ENCODE measurements around the gene BLMH.
"Not testable (repeated sequence)": the region's sequence is repeated elsewhere in the genome, so short reads cannot be mapped to it uniquely, and the experiment has no call there.

The BLMH gene

DNA sequence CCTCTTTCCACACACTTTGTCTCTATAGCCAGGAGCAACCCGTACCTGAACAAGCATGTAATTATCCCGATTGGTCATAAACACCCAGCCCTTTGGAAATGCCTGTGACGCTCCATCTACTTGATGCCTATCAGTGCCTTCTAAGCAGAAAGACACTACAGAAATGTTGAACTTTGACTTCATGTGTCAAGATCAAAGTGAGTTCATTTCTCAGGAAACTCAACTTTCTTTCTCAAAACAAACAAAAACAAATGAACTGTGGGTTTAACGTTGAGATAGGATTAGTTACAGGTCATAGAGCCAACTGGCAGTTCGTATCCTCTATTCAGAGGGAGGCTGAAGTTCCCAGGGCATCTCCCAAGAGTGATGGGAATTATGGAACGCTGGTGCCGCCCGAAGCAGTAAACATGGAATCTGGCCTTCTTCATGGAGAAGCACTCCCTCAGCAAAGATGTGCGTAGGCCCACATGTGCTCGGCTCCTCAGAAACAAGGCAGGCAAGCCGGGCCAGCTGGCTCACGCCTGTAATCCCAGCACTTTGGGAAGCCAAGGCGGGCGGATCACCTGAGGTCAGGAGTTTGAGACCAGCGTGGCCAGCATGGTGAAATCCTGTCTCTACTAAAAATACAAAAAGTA, 65.7 kb downstream of the BLMH start:
- DNase-seq, result no peak

DNA sequence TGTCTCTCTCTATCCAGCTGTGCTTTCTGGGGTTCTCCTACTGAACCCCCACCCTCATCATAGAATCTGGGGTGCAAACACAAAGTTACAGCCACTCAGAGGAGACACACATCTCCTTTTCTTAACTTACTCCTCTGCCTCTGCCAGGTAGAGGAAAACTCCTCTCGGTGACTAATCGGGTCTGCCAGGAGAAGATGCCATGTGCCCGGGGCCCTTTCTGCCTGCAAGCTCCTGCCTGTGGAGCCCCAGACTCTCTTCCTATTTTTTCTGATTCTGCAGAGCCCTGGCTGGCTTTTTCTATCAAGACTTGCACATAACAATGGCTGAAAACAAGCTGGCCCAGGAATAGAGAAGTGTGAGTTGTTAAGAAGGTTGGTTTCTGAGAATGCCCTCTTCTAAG, 66.6 kb downstream of the BLMH start:
- DNase-seq, result no peak

DNA sequence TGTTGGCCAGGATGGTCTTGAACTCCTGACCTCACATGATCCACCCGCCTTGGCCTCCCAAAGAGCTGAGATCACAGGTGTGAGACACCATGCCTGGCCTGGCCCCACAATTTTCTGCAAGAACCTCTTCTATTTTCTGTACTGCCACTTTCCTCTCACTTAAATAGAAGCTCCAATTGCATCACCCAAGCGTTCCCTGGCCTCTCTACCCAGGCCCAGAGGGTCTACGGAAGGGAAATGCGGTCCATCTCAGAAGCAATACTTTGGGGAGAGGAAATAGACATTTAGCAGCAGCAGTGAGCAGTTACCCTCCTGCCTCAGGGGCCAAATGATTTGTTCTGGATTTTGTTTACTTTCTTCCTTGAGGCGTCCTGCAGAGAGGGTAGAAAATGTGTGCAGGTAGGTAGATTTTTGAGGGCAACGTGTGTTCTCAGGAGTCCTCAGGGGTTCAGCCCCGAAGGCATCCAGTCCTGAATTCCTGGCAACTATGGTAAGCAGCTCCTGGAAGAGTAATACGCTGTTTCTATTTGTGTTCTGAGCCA, 67.3 kb downstream of the BLMH start:
- no peak for DNase-seq

DNA sequence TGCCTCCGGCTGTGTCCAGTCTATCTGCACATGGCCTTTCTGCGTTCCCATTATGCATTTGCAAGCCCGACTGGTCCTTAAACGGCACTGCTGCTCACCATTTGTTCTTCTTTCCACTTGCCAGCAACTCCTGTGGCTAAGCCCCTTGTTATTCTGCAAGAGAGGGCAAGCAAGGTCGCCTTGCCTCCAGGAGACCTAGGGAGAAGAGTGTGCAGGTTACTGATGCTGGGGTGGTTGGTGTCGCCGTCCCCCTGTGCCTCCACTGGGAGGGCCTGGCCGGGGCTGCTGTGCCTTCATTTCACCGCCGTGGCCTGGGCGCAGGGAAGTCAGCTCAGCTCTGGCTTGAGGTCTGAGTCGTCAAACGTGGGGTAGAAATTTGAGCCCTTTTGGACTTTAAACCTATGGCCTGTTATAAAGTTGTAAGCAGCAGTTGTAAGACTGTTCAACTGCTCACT, 69.0 kb downstream of the BLMH start:
- no peak for DNase-seq

DNA sequence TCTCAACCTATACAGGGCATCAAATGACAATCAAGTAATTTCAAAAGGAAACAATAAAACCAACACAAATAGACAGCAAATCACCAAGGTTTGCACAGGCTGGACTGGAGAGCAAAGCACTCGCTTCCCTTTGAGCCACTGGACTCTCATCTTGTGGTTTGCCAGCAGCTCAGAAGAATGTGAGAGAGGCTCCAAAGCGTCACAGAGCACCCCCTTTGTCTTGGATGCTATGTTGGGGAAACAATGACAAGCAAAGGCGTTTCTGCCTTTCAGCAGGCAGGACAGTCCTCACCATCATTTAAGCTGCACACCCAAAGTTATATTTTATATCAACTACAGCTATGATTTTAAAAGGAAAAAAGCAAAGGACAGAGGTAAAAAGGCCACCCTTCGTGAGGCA, 69.5 kb downstream of the BLMH start:
- DNase-seq, result no peak

DNA sequence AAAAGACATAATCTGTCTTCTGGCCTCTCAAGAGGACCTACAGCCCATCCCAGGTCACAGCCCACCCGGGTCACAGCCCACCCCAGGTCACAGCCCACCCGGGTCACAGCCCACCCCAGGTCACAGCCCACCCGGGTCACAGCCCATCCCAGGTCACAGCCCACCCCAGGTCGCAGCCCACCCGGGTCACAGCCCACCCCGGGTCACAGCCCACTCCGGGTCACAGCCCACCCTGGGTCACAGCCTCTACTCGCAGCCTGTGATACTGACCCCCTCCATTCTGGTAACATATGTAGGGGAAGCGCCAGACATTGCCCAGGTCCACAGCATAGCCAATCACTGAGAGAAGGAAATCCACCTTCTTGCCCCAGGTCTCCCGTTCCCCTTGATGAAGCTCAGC, 70.4 kb downstream of the BLMH start:
- DNase-seq, result no peak

DNA sequence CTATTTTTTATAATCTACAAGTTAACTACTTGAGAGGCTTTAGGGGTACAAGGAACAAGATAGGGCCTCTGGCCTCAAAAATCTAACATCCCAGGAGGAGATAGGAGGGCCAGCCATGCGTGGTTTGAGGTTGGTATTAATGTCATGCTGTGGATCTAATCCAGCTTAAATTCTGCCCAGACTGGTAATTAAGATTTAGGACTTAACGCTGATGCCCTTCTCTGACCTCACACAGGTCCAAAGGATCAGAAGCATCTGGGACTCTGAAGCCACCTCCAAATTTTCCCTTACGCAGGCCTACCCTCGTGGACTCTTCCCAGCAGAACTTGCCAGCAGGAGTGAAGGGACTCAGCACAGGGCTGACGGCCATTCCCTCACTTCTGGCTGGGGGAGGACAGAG, 71.3 kb downstream of the BLMH start:
- DNase-seq, result no peak

DNA sequence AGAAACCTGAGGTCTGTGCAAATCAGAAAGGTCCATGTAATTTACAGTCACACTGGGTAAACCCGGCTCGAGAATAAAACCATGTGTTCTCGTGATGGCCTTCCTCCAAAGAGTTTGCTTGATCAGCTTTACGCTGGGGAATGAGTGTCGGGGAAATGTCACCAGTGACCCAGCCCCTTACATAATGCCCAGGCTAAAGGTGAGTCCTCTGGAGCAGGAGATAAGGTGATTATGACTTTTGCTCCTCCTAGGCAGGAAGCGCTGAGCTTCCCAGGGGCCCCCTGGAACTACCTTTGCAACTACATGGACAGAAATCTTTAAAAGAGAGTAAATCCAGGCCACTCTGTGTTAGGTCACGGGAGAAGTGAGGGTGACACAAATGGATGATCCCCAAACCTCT, 71.9 kb downstream of the BLMH start:
- DNase-seq, result no peak

DNA sequence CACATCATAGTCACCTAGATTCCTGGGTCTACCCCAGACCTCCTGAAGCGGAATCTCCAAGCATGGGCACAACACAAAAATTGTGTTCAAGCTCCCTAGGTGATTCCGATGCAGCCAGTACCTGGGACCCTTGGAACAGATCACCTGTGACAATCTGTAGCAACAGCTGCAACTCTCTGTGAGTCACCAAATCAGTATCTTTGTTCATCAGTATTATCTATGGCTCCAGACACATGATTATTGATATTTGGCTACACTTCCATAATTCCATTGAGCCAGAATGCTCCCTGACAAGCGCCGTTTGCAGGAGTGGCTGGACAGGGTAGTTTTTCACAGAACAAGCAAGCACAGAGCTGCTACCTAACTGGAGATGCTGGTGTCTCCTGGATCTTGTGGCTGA, 72.4 kb downstream of the BLMH start:
- no peak for DNase-seq

DNA sequence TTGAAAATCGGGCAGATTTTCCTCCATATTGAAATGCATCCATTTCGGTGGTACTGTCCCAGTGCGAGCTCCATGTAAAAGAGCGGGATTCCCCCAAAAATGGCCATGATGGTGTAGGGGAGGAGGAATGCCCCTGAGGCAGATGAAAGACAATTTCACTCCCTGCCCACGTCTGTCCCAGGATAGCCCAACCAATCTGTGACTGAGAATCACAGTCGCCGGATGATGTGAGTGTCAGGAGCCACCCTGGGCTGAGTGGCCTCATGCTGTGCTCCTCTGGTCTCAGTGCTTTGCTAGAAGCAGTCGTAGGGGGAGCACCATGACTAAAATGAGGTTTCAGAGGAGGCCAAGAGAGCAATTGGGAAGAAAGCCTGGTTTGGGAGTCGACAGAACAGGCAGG, 72.9 kb downstream of the BLMH start:
- no peak for DNase-seq

DNA sequence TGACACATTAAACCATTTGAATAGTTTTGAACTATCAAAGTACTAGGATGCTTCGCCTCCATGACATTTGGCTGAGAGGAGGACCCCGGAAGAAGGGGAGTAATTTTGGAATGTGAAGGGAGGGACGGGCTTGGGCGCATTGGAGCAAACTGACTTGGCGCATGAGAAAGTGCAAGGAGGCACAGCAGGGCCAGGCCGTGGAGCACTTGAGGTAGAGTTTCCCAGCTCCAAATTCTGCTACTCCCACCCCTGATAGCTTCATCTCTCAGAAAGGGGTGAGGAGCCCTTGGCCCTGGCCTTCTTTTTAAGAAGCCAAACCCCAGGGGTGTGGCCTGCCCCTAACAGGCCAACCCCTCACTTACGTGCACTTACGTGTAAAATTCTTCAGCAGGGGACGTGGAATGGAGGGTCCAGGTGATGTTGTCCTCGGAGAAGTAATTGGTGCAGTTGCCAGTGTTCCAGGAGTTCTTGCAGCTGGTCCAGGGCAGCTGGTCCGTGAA, 73.9 kb downstream of the BLMH start:
- DNase-seq, result no peak

DNA sequence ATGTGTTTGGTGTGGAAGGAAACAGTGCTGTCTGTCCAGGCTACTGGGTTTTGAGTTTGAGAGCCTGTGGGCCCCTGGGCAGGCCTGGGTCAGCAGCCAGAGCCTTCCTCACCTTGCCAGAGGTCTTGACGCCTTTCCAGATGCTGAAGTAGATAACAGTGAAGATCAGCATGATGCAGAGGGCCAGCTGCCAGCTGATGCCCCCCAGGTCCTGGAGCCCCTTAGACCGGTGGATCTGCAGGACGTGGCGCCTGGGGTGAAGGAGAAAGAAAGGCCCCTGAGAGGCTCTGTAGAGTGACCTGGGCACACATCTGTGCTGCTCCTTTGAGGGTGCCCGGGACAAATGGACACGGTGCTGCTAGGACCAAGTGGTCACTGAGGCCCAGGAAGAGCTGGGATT, 74.7 kb downstream of the BLMH start:
- no peak for DNase-seq

DNA sequence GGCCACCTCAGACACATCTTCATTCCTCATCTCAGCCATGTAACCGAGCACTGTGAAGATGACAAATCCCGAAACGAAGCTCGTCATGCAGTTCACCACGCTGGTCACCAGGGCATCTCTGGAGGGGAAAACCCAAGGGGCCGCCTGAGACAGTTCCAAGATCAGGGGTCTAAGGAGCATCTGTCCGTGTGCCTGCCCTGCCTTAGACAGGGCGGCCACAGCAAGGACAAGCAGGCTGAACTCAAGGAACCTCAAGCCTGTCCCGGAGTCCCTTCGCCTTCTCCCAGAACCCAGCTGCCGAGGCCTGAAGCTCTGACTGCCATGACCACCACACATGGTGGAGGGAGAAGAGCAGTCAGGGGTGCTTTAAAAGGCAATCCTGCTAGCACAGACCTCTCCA, 79.0 kb downstream of the BLMH start:
- DNase-seq, result no peak

DNA sequence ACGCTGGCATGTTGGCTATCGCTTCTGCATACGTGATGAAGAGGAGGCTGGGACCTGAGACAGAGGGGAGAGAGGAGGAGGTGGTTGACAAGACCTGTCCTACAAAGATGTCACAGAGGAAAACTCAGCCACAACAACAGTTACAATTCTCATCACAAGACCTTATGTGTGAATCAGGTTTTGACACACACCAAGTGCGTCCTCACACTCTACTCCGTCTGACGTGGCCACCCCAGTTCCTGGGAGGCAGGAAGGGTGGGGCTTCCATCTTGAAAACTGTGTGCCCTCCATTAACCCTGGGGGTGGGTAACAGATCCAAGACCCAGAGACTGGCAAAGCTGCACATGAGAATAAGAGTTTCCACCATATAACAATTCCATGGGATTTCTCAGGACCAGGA, 80.4 kb downstream of the BLMH start:
- DNase-seq, result no peak

DNA sequence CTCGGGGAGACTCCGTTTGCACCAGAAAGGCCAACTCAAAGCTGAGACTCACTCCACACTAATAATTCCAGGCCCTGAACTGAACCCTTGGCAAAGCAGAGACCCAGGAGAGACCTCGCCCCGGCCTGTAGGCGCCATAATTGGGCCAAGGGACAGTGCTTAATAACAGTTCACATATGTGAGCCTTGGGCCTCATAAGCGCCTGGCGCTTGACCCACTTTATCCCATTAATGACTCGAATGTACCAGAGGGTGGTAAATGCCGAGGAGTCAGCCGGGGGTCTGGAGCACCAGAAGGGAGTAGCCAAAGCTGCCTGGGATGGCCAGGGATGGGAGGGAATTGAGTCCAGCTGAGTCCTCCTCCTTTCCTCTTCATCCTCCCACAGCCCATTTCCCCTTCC, 80.8 kb downstream of the BLMH start:
- no peak for DNase-seq

DNA sequence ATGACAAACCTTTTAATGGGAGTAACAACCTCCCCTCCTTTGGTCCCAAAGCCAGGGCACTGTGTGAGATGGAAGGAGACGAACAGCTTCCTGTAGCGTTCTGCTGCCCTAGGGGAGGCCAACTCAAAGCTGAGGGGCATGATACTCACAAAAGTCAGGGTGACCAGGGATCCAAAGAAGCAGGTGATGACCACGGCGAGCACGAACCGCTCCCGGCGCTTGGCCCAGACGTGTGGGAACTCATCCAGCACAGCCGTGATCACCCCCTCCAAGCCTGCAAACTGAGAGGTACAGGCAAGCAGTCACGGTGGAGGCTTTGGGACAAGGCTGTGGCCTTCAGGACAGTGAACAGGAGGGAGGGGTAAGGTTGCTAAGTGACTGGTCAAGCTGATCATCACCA, 81.4 kb downstream of the BLMH start:
- no peak for DNase-seq

DNA sequence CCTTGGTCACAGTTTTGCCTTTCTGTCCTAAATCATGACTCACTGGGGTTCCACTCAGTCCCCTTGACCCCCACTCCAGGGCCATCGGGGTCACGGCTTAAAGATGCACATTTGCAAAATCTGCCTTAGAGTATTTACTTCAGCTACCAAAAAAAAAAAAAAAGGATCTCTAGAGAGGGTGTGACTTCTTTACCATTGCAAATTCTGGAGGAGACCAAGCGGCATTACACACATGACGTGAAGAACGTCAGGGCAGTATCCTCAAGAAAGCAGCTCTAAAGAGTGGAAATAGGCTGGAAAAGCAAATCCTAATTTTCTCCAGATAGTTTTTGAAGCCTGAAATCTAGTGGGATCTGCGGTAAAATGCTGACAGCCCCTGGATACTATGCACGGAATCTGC, 81.8 kb downstream of the BLMH start:
- no peak for DNase-seq

DNA sequence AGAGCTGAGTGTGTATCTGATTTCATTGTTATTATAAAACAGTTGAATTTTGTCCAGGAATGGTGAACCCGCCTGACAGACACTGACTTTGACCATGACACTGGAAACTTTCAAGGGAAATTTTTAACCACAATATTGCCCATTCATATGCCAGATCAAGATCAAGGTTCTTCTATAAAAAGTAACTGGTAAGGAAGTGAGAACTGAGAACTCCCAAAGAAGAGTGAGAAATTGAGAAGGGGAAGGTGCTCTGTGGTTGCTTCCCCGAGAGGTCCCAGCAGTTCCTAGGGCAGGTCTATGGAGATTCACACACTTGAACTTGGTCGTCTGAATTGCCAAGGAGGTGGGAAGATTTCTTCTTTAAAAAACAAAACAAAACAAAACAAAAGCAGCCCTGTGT, 83.5 kb downstream of the BLMH start:
- DNase-seq, result no peak

DNA sequence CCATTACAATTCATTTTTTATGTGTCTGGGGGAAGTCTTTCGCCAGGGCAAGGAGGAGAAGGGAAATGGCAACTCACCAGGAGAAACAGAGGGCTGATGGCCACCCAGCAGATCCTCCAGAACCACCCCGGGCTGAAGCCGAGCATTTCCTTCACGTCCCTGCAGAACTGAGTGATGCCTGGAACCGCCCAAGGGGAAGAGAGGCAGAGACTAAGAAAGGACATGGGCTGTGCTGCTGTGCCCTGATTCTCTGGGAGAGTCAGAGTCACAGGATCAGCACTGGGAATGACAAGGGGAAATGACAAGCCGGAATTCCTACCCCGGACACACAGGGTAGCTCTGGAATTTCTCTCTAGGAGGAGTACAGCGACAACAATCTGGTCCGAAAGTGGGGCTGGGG, 84.1 kb downstream of the BLMH start:
- DNase-seq, result no peak

DNA sequence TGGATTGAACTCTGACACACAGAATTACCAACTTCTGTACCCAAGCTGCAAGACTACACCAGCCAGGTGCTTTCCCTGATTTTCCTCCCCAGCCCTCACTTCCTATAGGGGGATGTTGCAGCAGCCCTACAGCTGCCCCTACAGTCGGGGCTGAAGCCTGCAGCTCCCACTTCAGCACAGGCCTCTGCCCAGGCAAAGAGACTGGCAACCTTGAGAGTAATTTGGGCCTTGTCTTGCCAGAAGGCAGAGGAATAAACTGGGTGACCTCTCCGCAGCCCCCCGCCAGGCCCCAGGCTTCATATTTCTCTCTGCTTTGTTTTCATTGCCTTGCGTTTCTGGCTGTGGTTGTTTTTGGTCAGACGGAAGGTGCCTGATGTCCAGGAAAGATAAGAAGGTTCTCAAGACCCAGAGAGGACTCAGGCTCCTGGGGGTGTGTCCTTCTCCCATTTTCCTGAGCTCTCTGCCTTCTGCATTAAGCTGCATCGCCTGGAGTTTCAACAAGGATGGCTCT, 88.2 kb downstream of the BLMH start:
- DNase-seq, result no peak

DNA sequence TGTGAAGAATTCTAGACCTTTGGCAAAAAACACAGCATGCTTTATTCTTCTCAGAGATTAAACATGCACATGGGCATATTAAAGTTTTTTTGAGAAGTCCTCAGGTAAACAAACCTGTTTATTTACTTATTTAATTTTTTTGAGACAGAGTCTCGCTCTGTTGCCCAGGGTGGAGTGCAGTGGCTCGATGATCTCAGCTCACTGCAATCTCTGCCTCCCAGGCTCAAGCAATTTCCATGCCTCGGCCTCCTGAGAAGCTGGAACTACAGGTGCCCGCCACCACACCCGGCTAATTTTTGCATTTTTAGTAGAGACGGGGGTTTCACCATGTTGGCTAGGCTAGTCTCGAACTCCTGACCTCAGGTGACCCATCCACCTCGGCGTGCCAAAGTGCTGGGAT, 91.1 kb downstream of the BLMH start:
- DNase-seq, result not testable (repeated sequence)

DNA sequence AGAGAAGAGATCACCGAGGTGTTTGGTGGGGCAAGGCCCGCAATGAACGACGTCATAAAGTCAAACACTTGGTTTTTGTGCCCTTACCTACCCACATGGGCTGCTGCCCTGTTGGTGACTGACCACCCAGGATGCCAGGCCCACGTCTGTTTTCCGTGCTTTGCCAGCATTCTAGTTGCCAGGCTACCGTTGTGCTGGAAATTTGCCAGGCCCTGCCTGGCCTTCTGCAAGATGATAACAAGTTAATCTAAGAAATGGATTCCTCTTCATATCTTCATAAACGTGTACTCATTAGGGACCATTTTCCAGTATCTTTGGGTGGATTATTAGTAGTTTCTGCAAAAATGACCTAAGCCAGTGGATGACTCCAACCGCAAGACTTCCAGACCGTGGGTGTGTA, 91.6 kb downstream of the BLMH start:
- DNase-seq, result no peak

DNA sequence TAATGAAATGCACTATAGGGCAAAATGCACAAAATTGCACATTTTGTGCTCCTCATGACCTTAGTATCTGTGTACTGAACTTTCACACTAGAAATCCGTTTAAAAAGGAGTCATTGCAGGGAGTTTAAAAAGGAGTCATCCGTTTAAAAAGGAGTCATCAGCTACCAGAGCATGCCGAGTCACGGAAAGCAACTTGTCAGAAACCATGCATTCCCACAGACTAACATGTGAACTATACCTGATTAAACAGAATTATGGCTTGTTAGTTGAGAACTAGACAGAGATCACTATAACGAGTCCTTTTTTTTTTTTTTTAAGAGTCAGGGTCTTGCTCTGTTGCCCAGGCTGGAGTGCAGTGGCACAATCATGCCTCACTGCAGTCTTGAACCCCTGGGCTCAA, 92.1 kb downstream of the BLMH start:
- no peak for DNase-seq

Data from activated effector memory CD4-positive, alpha-beta T cell treated with Interleukin-2 at 50 U/mL for 16 hours (primary cell).